C4-2B (cell line): ENCODE data around the gene MYBPC3.
"Not testable (repeated sequence)": the region's sequence is repeated elsewhere in the genome, so short reads cannot be mapped to it uniquely, and the experiment has no call there.

Source experiments
- H3K27ac ChIP-seq: fragments of 450-650 bp; 2 replicates; pipeline ENCODE4 v1.5.1; 2017
- ZFX ChIP-seq: fragments of 450-650 bp; IDR thresholded peaks from 2 replicates; pipeline ENCODE4 v1.6.1; 2017
- TF ChIP-seq, protein P1 (sequence below): fragments of 450-650 bp; conservative IDR thresholded peaks from 2 replicates; pipeline ENCODE4 v1.5.1; 2017; ENCODE audit warnings: mild to moderate bottlenecking

The MYBPC3 gene

DNA sequence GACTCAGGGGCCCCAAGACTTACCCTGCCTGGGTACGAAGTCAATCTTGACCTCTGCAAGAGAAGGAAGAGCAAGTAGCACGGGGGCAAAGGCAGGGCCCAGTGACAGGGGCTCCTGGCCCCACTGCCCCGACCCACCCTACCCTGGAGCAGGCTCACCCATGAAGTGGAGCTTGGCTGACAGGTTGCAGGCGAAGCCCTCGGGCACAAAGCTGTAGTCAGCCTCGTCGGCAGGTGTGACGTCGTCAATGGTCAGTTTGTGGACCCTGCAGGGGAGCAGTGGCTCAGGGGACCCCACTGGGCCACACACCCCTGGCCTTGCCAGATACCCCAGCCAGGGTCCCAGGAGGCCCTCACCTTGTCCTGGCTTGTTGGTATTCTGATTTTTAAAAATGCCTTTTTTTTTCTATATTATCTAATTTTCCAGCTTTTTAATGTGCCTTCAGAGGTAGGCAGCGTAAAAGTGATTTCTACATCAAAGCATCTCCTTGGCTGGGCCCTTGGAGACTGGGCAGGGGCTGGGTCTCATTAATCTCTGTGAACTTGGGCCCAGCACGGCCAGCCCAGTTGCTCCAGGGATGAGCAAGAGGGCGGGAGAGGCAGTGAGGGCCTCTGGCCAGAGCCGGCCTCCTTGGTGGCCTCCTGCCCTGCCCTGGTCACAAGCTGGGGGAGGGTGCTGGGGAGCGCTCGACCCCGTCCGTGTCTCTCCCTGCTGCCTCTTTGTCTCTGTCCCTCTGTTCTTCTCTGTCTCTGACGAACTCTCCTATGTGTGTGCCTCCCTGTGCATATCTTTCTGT lies 11.3 kb downstream of the MYBPC3 start:
- TF ChIP-seq, protein P1, sequence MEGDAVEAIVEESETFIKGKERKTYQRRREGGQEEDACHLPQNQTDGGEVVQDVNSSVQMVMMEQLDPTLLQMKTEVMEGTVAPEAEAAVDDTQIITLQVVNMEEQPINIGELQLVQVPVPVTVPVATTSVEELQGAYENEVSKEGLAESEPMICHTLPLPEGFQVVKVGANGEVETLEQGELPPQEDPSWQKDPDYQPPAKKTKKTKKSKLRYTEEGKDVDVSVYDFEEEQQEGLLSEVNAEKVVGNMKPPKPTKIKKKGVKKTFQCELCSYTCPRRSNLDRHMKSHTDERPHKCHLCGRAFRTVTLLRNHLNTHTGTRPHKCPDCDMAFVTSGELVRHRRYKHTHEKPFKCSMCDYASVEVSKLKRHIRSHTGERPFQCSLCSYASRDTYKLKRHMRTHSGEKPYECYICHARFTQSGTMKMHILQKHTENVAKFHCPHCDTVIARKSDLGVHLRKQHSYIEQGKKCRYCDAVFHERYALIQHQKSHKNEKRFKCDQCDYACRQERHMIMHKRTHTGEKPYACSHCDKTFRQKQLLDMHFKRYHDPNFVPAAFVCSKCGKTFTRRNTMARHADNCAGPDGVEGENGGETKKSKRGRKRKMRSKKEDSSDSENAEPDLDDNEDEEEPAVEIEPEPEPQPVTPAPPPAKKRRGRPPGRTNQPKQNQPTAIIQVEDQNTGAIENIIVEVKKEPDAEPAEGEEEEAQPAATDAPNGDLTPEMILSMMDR: no peak
- no peak for TF ChIP-seq ZFX
- no peak overlapping the region for H3K27ac ChIP-seq

DNA sequence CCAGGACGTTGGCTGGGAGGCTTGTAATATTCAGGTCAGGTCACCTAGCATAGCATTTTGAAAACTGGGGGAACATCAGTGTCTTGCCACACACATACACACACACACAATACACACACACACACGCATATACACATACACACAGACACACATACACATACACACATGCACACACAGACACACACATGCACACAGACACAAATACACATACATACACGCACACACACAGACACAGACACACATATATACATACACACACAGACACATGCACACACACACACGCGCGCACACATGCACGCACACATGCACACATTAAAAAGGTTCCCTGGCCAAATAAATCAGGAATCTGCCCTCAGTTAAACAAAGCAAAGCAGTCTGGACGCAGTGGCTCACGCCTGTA lies 12.5 kb downstream of the MYBPC3 start:
- TF ChIP-seq, protein P1: no peak
- no peak for TF ChIP-seq ZFX
- no peak overlapping the region for H3K27ac ChIP-seq

DNA sequence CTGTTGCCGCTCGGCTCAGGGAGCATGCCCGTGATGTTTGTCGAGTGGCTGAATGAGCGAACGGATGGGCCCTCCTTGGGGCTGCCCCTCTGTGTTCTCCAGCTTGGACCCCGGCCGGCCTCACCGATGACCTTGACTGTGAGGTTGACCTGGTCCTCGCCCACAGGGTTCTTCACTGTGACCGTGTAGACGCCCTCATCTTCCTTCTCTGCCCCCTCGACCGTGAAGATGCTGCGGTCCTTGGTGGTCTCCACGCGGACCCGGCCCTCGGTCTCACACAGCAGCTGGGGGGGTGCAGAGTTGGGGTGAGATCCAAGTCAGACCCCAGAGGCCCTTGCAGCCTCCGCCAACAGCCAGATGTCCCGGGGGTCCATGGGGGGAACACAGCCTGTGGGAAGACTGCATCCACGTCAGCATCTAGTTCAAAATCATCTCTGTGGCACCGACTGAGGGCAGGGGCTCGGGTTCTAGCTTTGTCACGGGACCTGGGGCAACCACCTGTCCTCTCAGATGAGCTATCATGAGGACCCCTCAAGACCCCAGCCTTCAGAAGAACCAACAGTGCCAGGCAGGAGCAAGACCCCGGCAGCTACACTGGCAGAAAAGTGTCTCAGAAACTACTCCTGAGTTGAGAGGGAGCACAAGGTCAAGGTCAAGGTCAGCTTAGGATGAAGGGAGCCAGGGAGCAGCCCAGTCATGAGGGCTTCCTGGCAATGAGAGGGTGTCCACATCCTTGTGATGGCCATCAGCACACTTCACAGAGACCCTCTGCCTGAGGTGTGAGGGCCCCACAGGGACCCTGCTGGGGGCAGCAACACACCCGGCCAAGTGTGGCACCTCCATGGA lies 13.9 kb downstream of the MYBPC3 start:
- TF ChIP-seq ZFX: no peak
- TF ChIP-seq, protein P1: no peak
- H3K27ac ChIP-seq: no peak overlapping the region

DNA sequence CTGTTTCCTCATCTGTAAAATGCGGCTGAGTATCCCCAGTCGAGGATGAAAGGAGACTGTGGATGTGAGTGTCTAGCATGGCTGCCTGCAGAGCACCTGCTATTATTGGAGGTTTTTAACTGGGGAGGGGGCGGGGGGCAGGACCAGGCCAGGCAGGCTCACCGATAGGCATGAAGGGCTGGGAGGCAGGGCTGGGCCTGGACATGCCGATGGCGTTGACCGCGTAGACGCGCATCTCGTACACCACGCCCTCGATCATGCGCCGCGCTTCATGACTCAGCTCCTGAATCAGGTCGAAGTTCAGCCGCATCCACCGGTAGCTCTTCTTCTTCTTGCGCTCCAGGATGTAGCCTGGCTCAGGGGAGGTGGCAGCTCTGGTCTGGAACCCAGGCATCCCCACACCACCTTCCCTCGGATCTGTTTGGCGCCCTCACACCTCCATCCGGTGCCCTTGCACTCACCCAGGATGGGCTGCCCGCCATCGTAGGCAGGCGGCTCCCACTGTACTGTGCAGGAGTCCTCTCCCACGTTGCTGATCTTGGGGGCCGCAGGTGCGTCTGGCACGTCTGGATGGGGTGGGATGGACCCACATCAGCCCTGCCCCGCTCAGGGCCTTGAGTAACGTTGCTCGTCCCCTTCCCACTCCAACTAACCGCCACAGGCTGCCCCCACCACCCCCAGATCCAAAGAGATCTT lies 15.1 kb downstream of the MYBPC3 start:
- TF ChIP-seq ZFX: no peak
- TF ChIP-seq, protein P1: no peak
- H3K27ac ChIP-seq: no peak overlapping the region

DNA sequence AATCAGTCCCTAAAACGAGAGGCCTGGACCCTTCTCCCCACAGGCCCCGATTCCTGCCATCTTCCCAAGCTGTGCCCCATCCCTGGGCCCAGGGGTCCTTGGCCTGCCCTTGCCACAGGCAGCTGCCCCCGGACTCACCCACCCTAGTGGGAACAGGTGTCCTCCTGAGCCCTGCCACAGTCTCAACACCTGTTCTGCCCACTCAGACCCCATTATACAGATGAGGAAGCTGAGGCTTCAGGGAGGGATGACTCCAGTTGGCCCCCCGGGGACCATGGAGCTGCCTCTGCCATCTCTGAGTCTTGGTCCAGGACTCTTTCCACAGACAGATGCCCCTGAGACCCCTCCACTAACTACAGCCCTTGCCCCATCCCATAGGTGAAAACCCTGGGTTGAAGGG lies 15.9 kb downstream of the MYBPC3 start:
- no peak overlapping the region for H3K27ac ChIP-seq
- TF ChIP-seq ZFX: no peak
- TF ChIP-seq, protein P1: no peak

DNA sequence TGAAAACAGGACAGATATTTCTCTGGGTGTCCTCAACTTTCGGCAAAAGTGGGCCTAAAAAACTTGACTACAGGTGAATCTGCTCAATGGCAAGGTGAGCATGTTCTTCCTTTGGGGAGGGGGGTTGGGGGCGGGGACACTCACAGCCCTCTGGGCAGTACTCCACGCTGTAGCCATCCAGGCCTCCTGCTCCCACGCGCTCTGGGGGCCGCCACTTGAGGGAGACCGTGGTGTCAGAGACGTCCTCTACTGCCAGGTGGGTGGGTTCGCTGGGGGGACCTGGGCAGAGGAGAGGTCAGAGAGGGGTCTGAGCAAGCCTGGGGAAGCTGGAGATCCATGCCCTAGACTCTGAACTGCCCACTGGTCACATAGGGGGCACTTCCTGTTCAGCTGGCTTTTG lies 16.8 kb downstream of the MYBPC3 start:
- no peak for TF ChIP-seq ZFX
- TF ChIP-seq, protein P1: no peak
- H3K27ac ChIP-seq: no peak overlapping the region

DNA sequence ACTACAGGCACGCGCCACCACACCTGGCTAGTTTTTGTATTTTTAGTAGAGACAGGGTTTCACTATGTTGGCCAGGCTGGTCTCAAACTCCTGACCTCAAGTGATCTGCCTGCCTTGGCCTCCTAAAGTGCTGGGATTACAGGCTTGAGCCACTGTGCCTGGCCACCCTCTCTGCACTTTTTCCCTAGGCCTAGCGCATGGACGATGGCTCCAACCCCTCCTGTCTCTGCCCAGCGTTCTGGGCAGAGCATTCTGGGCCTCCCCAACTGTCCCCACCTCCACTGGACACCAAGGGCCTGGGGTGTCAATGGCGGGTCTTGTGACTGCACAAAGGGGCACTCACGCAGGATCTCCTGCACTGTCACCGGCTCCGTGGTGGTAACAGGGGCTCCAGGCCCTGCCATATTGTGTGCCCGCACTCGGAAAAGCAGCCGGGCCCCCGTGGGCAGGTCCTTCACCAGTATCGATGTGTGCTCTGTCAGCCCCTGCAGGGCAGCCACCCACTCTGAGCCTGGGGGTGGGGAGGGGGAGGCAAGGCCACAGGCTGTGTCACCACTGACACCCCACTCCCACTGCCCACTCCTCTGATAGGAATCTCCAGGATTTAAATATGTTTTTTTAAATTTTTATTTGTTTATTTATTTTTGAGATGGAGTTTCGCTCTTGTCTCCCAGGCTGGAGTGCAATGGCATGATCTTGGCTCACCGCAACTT lies 17.6 kb downstream of the MYBPC3 start:
- not testable (repeated sequence) for H3K27ac ChIP-seq
